ENCODE measurements around the gene RAB6B. TPM values are rescaled to one million over a fixed set of nuclear protein-coding genes. Genes with fewer than 3 reads are reported as not detected.
A peak's percentile ranks its signal among the peaks of the same experiment; 100 is the strongest.

RAB6B gene
- total RNA-seq (2021; fragmentation: NEBNext Ultra II Directional; extraction: Animal tissue kit (Norgen Biotek cat#: 25700)) = 1 to 10 TPM; 1.6 to 5.4 (median 2.1) TPM
- long read RNA-seq, partial matches to known transcripts = 0 of 2 reads
- long read RNA-seq, other reads (novel, unspliced or antisense) = 2 of 2 reads

DNA sequence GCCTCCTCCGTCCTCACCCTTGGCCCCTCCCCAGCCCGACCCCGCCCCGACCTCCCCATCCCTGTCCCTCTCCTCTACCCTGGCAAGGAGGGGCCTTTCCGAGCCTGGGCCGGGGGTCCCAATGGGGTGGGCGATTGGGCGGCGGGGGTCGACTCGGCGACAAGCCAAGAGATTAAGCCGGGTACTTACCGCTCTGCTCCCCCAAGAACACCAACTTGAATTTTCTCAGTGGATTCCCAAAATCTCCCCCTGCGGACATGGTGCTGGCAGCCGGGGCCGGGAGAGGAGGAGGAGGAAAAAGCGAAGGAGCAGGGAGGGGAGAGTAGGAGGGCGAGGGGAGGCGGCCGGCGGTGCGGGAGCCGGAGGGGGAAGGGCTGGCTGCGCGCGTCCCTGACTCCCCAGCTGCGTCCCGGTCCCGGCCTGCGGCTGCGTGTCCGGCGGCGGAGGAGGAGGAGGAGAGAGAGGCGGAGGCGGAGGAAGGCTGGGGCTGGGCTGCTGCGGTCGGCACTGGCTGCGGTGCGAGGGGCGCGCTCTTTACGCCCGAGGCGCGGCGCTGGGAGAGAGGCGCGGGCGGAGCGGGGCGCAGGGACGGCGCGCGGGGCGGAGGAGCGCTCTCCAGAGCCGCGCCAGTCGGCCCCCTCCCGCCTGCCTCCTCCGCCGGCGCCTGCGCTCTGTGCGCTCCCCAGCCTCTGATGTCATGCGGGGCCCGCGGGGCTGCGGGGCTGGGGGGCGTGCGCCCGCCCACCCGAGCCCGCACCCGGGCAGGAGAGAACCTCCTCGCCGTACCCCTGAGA is at the start of gene RAB6B:
Gene RAB6B (minus strand): TSS at position 675 of the 794 bp plus-strand sequence. CDS start 416 bp downstream, at position 259.
- no peak for DNase-seq
- H3K27ac Mint-ChIP-seq = no peak within 1 kb of the TSS
- H3K9me3 Mint-ChIP-seq = no peaks in the 10 kb centered on the region
- no peaks in the 10 kb centered on the region; the same call in 1 of the 2 replicates for H3K4me1 Mint-ChIP-seq (ENCODE audit: low read depth)
- TF ChIP-seq, protein P1, sequence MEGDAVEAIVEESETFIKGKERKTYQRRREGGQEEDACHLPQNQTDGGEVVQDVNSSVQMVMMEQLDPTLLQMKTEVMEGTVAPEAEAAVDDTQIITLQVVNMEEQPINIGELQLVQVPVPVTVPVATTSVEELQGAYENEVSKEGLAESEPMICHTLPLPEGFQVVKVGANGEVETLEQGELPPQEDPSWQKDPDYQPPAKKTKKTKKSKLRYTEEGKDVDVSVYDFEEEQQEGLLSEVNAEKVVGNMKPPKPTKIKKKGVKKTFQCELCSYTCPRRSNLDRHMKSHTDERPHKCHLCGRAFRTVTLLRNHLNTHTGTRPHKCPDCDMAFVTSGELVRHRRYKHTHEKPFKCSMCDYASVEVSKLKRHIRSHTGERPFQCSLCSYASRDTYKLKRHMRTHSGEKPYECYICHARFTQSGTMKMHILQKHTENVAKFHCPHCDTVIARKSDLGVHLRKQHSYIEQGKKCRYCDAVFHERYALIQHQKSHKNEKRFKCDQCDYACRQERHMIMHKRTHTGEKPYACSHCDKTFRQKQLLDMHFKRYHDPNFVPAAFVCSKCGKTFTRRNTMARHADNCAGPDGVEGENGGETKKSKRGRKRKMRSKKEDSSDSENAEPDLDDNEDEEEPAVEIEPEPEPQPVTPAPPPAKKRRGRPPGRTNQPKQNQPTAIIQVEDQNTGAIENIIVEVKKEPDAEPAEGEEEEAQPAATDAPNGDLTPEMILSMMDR (IDR thresholded peaks at IDR 0.05) = no peak
- H3K27me3 Mint-ChIP-seq (ENCODE audit: insufficient read depth) = peaks cover 21% of the 10 kb centered on the region
- peak within 1 kb of the TSS; percentile 79 for H3K4me3 Mint-ChIP-seq
- no peaks in the 10 kb centered on the region for H3K36me3 Mint-ChIP-seq (ENCODE audit: low read depth)

DNA sequence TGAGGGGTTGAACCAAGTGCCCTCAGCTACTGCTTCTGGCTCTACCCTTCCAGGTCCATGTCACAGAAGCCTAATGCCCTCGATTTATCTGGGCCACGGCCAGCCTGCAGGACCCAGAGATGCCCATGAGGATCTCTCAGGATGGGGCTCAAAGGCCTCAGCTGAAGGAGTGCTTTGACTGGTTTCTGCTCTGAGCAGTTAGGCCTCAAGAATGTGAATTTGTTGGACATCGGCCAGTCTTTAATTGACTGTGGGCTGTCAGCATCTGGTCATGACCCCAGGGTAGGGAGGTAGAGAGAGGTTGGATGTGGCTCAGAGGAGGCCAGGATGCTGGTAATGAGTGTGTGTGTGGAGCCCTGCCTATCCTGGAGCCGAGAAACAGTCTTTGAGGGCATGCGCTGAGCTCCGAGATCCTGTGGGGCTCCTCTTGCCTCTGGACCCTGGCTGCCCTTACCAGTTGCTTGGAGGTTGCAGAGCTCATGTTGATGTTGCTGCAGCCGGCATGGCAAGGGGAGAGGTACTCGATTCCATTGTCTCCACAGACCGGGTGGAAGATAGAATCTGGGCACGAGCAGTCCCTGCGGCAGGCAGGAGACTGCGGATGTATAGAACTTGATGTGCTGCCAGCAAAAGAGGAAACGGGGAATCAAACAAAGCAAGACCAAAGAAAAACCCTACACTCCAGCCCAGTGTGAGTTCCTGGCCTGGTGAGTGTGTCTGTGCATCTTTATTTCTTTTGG is 49.1 kb upstream of the RAB6B start:
- Mint-ChIP-seq H3K27ac (no peak overlapping the region; the same call in 1 of the 2 replicates), H3K27me3 (ENCODE audit: insufficient read depth) (peaks cover 29% of the 10 kb centered on the region), H3K4me3 (peak overlapping the region; percentile 3; the same call in 1 of the 2 replicates), H3K9me3 (no peaks in the 10 kb centered on the region), H3K36me3 (ENCODE audit: low read depth) (no peaks in the 10 kb centered on the region; the same call in 1 of the 2 replicates), H3K4me1 (ENCODE audit: low read depth) (peaks cover 39% of the 10 kb centered on the region)
- peak; percentile 67 for DNase-seq
- TF ChIP-seq, protein P1 (IDR thresholded peaks at IDR 0.05) = no peak

DNA sequence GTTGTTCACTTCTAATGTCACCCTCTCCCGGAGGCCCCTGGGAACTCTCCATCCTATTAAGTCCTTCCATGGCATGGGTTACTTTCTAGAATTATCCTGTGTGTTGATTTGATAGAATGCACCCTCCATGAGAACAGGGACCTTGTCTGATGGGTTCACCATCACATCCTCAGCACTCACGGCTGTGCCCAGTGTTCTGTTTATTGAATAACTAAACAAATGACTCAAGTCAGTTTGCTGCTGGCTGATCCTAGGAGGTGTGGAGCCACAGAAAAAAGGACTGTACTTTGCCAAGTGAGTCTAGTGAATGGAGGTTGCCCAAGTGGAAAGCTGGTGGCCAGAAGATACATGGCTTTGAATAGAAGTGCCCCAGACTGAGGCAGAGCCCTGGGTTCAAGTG is 48.5 kb upstream of the RAB6B start:
- DNase-seq = peak; percentile 55
- H3K36me3 Mint-ChIP-seq (ENCODE audit: low read depth) = no peaks in the 10 kb centered on the region; the same call in 1 of the 2 replicates

DNA sequence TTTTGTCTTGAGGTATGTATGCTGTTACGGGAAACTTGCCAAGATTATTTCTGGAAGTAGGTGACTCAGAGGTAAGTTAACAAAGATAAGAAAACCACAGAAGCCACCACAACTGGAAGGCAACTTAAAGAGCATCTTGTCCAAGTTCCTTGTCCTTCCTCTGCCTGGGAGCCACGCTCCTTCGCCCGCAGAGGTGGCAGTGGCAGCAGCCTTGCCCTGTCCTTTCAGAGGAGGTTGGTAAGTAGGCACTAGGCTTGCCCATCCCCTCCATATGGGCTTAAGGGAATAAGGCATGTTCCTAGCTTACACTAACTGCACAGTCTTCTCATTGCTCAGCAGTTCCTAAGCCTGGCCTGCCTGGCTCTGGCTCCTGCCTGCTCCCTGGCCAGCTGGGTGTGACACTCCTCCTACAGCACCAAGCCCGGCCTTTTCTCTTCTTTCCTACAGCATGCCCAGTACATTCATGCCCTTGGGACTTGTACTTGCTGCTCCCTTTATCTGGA is 48.0 kb upstream of the RAB6B start:
- Mint-ChIP-seq H3K4me3 (peak overlapping the region; percentile 30; the same call in 1 of the 2 replicates), H3K27ac (peak overlapping the region; percentile 47), H3K27me3 (ENCODE audit: insufficient read depth) (peaks cover 27% of the 10 kb centered on the region), H3K36me3 (ENCODE audit: low read depth) (no peaks in the 10 kb centered on the region; the same call in 1 of the 2 replicates), H3K9me3 (no peaks in the 10 kb centered on the region), H3K4me1 (ENCODE audit: low read depth) (peaks cover 40% of the 10 kb centered on the region)
- DNase-seq = peak; percentile 89
- TF ChIP-seq, protein P1 (IDR thresholded peaks at IDR 0.05) = no peak

More for the DNA sequence above, 48.5 kb upstream of the RAB6B start:
- H3K27ac Mint-ChIP-seq = peak overlapping the region; percentile 47
- peak overlapping the region; percentile 30; the same call in 1 of the 2 replicates for H3K4me3 Mint-ChIP-seq
- H3K4me1 Mint-ChIP-seq (ENCODE audit: low read depth) = peaks cover 39% of the 10 kb centered on the region
- H3K9me3 Mint-ChIP-seq = no peaks in the 10 kb centered on the region
- H3K27me3 Mint-ChIP-seq (ENCODE audit: insufficient read depth) = peaks cover 28% of the 10 kb centered on the region
- TF ChIP-seq, protein P1 (IDR thresholded peaks at IDR 0.05) = no peak

DNA sequence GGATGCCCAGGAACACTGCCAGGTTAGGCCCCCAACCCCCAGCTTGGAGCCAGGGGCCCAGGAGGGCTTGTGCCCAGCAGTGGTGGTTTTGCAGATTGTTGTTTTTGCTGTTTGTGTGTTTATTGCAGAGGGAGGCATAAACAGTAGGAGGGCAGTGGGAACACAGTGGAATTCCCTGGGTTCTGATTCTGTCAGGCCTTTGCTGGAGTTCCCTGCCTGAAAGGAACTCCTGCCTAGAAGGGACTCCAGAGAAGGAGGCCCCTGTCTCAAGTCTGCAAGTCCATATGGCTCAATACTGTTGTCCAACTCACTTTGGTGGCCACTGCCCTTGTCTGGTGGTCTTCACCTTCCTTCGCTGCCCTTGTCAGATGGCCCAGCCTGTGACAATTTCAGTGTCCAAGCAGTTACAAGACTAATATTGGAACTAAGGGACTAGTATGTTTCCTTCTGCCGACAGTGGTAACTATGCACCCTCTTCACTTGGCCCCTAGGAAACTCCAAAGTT is 47.4 kb upstream of the RAB6B start:
- no peak for DNase-seq
- Mint-ChIP-seq H3K4me3 (no peak overlapping the region), H3K27ac (no peak overlapping the region), H3K27me3 (ENCODE audit: insufficient read depth) (peaks cover 30% of the 10 kb centered on the region), H3K36me3 (ENCODE audit: low read depth) (no peaks in the 10 kb centered on the region; the same call in 1 of the 2 replicates), H3K4me1 (ENCODE audit: low read depth) (peaks cover 46% of the 10 kb centered on the region), H3K9me3 (no peaks in the 10 kb centered on the region)
- TF ChIP-seq, protein P1 (IDR thresholded peaks at IDR 0.05) = no peak

Measured in HFFc6 (cell line).